ENCODE results near the gene CDH4. TPM values are rescaled to one million over a fixed set of nuclear protein-coding genes. Genes with fewer than 3 reads are reported as not detected.

The CDH4 gene
- total and polyA plus RNA-seq, 12 donors = 0.04 to 0.25 (median 0.08) TPM; not detected in 5

DNA sequence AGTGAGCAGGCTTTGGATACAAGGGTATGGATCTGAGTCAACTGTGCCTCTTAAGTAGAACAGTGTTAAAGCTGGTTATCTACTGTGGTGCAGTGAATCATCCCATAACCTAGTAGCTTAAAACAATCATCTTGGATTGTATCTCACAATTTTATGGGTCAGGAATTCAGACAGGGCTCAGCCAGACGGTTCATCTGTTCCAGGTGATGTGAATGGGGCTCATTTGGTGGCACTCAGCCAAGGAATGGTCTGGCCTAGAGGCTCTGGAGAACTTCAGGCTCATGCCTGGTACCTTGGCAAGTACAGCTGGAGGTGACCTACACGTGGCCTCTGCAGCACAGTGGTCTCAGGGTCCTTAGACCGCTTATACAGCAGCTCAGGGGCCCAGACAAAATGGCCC lies 11.2 kb upstream of the CDH4 start:
- TF ChIP-seq, protein P1, sequence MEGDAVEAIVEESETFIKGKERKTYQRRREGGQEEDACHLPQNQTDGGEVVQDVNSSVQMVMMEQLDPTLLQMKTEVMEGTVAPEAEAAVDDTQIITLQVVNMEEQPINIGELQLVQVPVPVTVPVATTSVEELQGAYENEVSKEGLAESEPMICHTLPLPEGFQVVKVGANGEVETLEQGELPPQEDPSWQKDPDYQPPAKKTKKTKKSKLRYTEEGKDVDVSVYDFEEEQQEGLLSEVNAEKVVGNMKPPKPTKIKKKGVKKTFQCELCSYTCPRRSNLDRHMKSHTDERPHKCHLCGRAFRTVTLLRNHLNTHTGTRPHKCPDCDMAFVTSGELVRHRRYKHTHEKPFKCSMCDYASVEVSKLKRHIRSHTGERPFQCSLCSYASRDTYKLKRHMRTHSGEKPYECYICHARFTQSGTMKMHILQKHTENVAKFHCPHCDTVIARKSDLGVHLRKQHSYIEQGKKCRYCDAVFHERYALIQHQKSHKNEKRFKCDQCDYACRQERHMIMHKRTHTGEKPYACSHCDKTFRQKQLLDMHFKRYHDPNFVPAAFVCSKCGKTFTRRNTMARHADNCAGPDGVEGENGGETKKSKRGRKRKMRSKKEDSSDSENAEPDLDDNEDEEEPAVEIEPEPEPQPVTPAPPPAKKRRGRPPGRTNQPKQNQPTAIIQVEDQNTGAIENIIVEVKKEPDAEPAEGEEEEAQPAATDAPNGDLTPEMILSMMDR (IDR thresholded peaks at IDR 0.05) = no peak
- no peaks in the 10 kb centered on the region for H3K4me1 ChIP-seq

DNA sequence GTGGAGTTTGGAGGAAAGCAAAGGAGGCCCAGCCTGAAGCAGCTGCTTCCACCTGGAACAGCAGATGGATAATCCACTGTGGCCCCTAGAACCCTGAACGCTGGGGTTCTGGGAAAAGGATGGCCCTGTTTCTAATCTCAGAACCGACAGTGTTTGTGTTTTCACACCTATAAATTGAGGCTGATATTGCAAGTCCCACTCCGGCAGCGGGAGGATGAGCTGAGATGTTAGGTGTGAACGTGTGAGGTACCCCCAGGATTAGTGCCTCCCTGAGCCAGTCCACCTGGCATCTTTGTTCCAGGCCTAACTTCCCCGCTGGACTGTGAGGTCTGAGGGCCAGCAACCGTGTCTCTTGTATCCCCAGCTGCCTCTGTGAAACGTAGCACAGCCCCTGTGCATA lies 7.8 kb upstream of the CDH4 start:
- Histone ChIP-seq H3K36me3 (no peaks in the 10 kb centered on the region), H3K27me3 (peaks cover 0 to 62% (median 40%) of the 10 kb centered on the region in 7 donors), H3K9me3 (peaks cover 0 to 20% (median 7%) of the 10 kb centered on the region in 11 donors), H3K27ac (no peak overlapping the region), H3K4me1 (no peaks in the 10 kb centered on the region), H3K4me3 (no peak overlapping the region)
- intact Hi-C loops (cut with DNase I) = loop anchor here in 1 of 10 donors (5.0 kb wide), 1 partner anchor 1297 kb away; no protein-coding TSS in a partner anchor
- DNase-seq (no peak), ATAC-seq (no peak)
- TF ChIP-seq, protein P1 (IDR thresholded peaks at IDR 0.05) = no peak
- 45 to 46% methylated on average over 8 of the region's 8 CpGs for WGBS, 2 donors

More for the DNA sequence above, 11.2 kb upstream of the CDH4 start:
- intact Hi-C loops (cut with DNase I) = loop anchor here in 1 of 10 donors (5.0 kb wide), 1 partner anchor 1294 kb away; no protein-coding TSS in a partner anchor
- no peak for ATAC-seq
- Histone ChIP-seq H3K27ac (no peak overlapping the region), H3K36me3 (no peaks in the 10 kb centered on the region), H3K4me3 (no peak overlapping the region), H3K27me3 (peaks cover 0 to 41% (median 15%) of the 10 kb centered on the region in 7 donors), H3K9me3 (peaks cover 0 to 20% (median 7%) of the 10 kb centered on the region in 11 donors)
- WGBS, 2 donors = 56 to 58% methylated on average over 3 of the region's 3 CpGs
- DNase-seq = no peak

DNA sequence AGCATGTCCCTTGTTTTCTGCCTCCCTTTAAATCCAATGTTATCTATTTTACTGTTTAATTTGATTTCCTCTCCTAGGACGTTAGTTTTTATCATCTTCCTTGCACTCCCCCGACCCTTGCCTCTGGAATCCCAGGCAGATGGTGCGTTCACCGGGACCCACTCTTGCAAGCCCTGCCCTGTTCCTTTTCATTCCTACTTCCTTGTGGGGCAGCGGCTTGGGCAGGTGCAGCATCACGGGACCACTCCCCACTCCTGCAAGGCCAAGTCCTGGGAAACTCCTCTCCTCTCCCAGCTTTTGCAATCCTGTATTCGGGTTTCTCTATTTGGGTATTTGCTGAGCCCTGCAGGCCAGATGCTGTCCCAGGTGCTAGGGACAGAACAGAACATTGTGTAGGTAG lies 5.8 kb upstream of the CDH4 start:
- Histone ChIP-seq H3K9me3 (peaks cover 0 to 5% (median 0%) of the 10 kb centered on the region in 11 donors), H3K36me3 (no peaks in the 10 kb centered on the region), H3K4me1 (no peaks in the 10 kb centered on the region), H3K27me3 (peaks cover 0 to 69% (median 51%) of the 10 kb centered on the region in 7 donors), H3K4me3 (no peak overlapping the region), H3K27ac (no peak overlapping the region)
- 51 to 59% methylated on average over 7 of the region's 7 CpGs for WGBS, 2 donors
- TF ChIP-seq, protein P1 (IDR thresholded peaks at IDR 0.05) = no peak
- intact Hi-C loops (cut with DNase I) = no loop called here
- DNase-seq (no peak), ATAC-seq (no peak)

DNA sequence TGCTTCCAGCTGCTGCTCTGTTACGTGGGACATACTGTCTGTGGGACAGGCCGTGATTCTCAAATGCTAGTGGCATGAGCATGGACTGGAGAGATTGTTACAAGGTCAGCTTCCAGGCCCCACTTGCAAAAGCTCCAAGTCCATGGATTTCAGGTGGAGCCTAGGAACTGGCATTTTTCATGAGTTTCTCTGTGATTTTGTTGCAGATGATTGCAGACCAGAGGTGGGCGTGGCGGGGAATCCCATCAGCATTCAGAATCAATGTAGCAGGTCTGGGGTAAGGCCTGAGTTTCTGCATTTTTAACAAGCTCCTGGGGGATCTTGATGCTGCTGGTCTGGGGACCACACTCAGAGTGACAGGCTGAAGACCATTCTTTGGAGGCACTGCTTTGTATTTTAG lies 2.4 kb upstream of the CDH4 start:
- H3K4me1 ChIP-seq = peaks cover 0 to 15% (median 3%) of the 10 kb centered on the region in 9 donors
- H3K27ac ChIP-seq = no peak overlapping the region
- no peak for DNase-seq
- no peaks in the 10 kb centered on the region for H3K9me3 ChIP-seq
- H3K36me3 ChIP-seq = no peaks in the 10 kb centered on the region
- intact Hi-C loops (cut with DNase I) = no loop called here
- TF ChIP-seq, protein P1 (IDR thresholded peaks at IDR 0.05) = no peak
- H3K27me3 ChIP-seq = peaks cover 21 to 93% (median 79%) of the 10 kb centered on the region in 7 donors
- no peak overlapping the region for H3K4me3 ChIP-seq
- no peak for ATAC-seq
- 81 to 88% methylated on average over 4 of the region's 4 CpGs for WGBS, 2 donors

All from heart right ventricle (tissue), 16 donors.